HG02973 (cell line): Measurements from ENCODE around the gene EEFSEC.

Experiments
- ATAC-seq: cut with Tn5 transposase; IDR thresholded peaks from one replicate; pipeline ENCODE4 v1.9.1; 2021; ENCODE audit warnings: moderate library complexity; ENCODE audit not compliant: unreplicated experiment

EEFSEC gene

DNA sequence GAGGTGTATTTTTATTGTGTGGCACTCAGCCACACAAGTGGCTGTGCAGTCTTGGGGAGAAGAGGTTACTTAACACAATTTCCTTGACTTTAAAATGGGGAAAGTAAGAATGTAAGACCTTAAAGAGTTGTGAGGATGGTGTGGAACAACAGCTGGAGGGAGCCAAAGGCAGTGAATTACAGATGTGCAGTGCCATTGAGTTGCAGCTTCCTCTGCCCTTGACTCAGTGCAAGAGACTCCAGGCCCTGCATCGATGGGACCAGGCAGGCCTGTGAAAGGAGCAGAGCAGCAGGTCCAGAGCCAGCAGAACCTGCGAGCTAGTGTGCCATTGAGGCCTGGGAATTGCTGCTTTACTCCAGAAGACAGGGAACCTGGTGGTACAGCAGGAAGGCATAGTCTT lies 27.2 kb downstream of the EEFSEC start:
- no peak for ATAC-seq

DNA sequence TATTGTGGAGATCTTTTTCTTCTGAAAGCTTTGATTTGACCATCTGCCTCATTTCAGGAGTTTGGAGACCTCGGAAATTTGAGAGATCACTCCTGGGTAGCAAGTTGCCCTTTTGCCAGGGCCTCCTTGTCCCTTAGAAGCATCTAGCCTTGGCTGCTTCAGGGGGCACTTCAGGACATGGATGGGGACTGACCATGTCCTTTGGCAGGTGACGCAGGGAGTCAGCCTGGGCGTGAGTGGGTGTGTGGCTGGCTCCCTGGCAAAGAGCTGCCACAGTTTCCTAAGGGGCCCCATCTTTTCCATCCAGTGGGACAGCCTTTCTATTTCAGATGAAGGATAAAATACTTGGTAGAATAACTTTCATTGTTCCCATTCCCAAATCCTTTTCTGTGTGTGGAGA lies 27.6 kb downstream of the EEFSEC start:
- ATAC-seq = no peak

GRCh38 chr3:128182656-128183055 lies 29.4 kb downstream of the EEFSEC start:
- ATAC-seq = no peak

DNA sequence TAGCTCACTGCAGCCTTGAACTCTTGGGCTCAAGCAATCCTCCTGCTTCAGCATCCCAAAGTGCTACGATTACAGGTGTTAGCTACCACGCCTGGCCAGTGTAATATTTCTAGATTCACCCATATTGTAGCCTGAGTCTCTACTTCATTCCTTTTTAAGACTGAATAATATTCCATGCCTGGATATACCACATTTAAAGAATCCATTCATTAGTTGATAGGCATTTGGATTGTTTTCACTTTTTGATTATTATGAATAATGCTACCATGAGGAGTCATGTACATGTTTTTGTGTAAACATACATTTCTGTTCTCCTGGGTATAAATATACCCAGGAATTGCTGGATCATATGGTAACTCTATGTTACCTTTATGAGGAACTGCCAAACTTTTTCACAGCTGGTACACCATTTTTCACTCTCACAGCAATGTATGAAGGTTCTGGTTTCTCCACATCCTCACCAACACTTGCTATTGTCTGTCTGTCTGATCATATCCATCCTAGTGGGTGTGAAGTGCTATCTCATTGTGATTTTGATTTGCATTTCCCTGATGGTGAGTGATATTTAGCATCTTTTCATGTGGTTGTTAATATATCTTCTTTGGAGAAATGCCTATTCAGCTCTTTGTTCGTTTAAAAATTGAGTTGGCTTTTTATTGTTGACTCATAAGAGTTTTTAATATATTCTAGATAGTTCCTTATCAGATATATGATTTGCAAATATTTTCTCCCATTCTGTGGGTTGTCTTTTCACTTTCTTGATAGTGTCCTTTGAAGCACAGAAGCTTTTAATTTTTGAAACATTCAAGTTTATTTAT lies 32.6 kb downstream of the EEFSEC start:
- no peak for ATAC-seq

DNA sequence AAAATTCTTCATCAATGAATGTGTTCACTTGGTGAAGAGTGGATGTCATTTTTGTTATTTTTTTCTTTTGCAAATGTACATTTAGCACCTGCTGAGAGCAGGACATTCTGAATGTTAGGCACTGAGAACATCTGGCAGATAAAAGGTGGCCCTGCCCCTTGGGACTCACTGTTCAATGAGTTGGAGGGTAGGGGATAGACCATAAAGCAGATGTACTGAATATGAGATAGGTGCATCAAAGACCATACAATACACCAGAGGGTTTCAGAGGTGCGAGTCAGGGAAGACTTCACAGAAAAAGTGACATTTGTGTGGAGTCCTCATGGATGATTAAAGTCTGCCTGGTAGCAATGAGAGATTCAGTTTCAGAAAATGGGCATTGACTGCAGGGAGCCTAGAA lies 34.2 kb downstream of the EEFSEC start:
- ATAC-seq = no peak

DNA sequence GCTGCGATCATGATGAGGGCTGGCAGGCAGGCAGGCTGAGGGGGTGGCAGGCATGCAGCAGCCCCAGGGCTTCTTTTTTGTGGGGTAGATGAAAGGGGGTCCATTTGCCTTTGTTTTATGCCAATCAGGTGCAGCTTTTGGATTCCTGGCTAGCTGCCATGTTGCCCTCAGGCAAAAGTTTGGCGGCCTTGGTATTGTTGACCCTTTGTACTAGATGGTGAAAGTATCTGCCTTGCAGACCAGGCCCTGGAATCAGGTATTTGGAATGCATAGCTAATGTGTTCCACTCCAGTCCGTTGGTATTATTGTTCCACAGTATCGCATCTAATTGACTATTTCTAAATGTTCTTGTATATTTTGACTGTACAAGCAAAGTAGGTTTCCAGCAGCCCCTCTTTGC lies 35.0 kb downstream of the EEFSEC start:
- ATAC-seq = no peak

DNA sequence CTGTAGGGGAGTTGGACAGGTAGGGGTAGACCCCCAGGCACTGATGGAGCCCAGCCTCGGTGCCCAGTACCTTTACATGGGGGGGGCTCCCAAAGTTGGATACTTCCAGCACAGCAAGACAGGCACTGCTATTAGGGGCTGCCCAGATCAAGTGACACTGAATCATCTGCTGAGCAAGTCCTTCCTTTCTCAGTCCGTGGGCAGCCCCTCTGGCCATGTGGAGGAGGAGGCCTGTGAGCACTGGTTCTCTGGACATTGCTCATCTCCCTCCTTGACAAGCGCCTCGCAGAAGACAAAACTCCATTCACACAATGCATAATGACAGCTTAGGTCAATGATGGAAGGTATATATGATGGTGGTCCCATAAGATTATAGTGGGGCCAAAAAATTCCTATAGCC lies 35.7 kb downstream of the EEFSEC start:
- no peak for ATAC-seq

DNA sequence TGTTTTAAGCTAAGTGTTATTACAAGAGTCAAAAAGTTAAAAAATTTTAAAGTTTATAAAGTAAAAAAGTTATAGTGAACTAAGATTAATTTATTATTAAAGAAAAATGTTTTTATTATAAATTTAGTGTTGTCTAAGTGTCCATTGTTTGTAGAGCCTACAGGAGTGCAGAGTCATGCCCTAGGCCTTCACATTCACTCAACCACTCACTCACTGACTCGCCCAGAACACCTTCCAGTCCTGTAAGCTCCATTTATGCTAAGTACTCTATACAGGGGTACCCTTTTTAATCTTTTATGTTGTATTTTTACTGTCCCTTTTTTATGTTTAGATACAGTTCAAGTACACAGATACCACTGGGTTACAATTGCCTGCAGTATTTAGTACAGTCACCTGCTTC lies 37.2 kb downstream of the EEFSEC start:
- no peak for ATAC-seq

- ATAC-seq = no peak
Measured at GRCh38 chr3:128192131-128192530, 38.9 kb downstream of the EEFSEC start.

DNA sequence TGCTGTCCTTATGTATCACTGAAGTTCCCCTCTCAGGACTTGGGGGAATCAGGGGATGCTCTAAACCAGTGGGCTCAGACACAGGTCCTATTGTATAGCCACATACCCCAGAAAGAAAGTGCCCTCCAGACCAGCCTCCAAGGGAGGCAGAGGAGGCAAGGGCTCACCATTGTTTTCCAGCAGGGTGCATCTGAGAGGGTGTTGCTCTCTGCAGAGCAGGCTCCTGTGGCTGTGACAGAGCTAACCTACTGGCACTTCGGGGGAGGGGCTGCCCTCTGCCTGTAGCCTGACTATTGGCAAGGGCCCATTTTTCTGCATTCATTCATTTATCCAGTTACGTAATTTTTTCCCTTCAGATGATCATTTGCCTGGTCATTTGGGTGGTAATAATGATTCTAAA lies 39.9 kb downstream of the EEFSEC start:
- ATAC-seq = no peak

GRCh38 chr3:128194843-128195242 lies 41.6 kb downstream of the EEFSEC start:
- ATAC-seq = no peak

DNA sequence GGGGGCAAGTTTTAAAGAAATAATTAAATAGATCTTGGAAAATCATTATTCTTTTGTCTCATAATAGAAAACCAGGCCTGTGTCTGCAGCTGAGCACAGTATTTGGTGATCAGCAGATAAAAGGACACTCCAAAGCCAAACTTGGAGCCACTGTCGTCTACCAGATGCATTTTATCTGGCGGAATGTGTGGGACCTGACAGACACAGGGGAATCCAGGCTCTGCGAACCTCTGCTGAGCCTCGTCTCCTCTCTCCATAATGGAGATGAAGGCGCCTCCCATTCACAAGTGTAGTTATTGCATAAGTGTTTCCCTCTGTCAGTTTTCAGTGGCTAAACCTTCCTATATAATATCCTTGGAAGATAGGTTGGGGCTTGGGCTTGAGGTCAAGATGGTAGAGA lies 42.1 kb downstream of the EEFSEC start:
- ATAC-seq = no peak

- ATAC-seq = no peak
Measured at GRCh38 chr3:128195802-128196201, 42.5 kb downstream of the EEFSEC start.

GRCh38 chr3:128196647-128197046 lies 43.4 kb downstream of the EEFSEC start:
- ATAC-seq = no peak

- no peak for ATAC-seq
Measured at GRCh38 chr3:128197855-128198254, 44.6 kb downstream of the EEFSEC start.

GRCh38 chr3:128198313-128198712 lies 45.0 kb downstream of the EEFSEC start:
- no peak for ATAC-seq

- no peak for ATAC-seq
Measured at GRCh38 chr3:128199110-128199509, 45.8 kb downstream of the EEFSEC start.

DNA sequence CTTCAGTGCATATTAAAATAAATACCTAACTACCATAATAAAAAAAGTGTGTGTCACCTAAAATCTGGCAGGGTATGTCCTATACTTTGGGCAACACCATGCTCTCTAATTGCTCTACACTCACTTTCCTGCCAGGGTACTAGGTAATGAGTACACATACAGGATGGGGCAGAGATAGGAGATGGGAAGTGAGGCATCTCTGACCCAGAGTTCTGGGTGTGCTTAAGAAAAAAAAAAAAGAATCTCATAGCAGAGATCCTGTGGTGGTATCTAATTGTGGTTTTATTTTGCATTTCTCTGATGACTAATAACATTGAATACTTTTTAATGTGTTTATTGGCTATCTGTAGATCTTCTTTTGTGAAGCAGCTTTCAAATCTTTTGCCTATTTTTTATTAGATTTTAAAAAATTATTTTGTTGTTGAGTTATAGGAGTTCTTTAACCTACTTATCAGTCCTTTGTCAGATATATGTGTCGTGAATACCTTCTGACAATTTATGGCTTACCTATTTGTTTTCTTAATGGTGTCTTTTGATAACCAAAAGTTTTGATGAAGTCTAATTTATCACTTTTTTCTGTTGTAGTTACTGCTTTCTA lies 48.0 kb downstream of the EEFSEC start:
- no peak for ATAC-seq

GRCh38 chr3:128203169-128203568 lies 49.9 kb downstream of the EEFSEC start:
- no peak for ATAC-seq

- ATAC-seq = no peak
Measured at GRCh38 chr3:128205558-128206145, 52.4 kb downstream of the EEFSEC start.

GRCh38 chr3:128207951-128208350 lies 54.7 kb downstream of the EEFSEC start:
- ATAC-seq = no peak

DNA sequence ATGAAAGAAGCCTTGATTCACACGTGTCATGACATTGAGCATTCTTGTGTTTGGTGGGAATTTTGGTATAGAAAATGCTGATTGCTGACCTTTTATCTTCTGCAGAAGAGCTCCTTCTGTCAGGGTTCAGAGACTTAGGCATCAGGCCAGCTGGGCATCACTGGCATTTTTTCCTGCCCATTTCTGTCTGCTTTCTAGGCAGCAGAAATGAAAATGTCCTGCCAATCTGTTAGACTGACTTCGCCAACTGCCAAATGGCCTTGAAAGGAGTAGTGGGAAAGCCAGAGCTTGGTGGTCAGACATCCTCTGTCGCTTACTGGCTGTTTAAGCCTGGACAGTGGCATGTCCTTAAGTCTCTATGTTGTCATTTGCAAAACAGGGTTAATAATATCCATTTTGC lies 57.4 kb downstream of the EEFSEC start:
- ATAC-seq = no peak
